Panc1 (cell line): ENCODE measurements around the gene CHAC2.

Experiments
- CTCF ChIP-seq: fragments of 450-650 bp; IDR thresholded peaks from 2 replicates; pipeline ENCODE4 v1.5.1; 2017; ENCODE audit warnings: mild to moderate bottlenecking
- TCF7L2 ChIP-seq: IDR thresholded peaks from 2 replicates; pipeline ENCODE4 v1.6.1; 2011; ENCODE audit warnings: mild to moderate bottlenecking, low read depth, low read length, inconsistent platforms

- TF ChIP-seq CTCF (no peak), TCF7L2 (no peak)
Measured at GRCh38 chr2:53752385-53752784, 15.2 kb upstream of the CHAC2 start.
